Stomach (tissue), 9 donors: ENCODE measurements around the gene ANKRD39. TPM values are rescaled to one million over a fixed set of nuclear protein-coding genes. Genes with fewer than 3 reads are reported as not detected.

Source experiments
- DNase-seq, 2 donors: peaks; one replicate each; pipeline versions ENCODE4 v3.0.0 to v3.0.0-alpha.2; 2013 to 2019
- H3K27ac ChIP-seq, 5 donors: fragments of 200-600 bp in 4 of 5; sonication (generic) in 4 of 5; one replicate each; pipeline ENCODE4 v1.5.1; 2013 to 2019; ENCODE audit warnings: mild to moderate bottlenecking in 1 of 5, moderate library complexity in 1 of 5
- H3K27me3 ChIP-seq, 3 donors: fragments of 200-600 bp; sonication (generic); one replicate each; pipeline ENCODE4 v1.5.1; 2017 to 2019; ENCODE audit warnings: mixed run types in 1 of 3
- H3K36me3 ChIP-seq, 4 donors: fragments of 200-600 bp; sonication (generic); 1 replicate in 3 of 4; 2 replicates in 1 of 4; pipeline ENCODE4 v1.5.1; 2016 to 2019
- H3K4me1 ChIP-seq, 4 donors: fragments of 200-600 bp; sonication (generic); one replicate each; pipeline ENCODE4 v1.5.1; 2016 to 2019
- H3K4me3 ChIP-seq, 4 donors: fragments of 200-600 bp; sonication (generic) in 3 of 4; one replicate each; pipeline ENCODE4 v1.5.1; 2016 to 2019; ENCODE audit warnings: mild to moderate bottlenecking in 1 of 4
- H3K9me3 ChIP-seq, 4 donors: fragments of 200-600 bp; sonication (generic); one replicate each; pipeline ENCODE4 v1.5.1; 2016 to 2019
- EP300 ChIP-seq: sonication (generic); formaldehyde crosslinking; IDR thresholded peaks from one replicate; pipeline ENCODE4 v1.6.1; 2017; ENCODE audit warnings: antibody characterized with exemption
- POLR2A ChIP-seq, 4 donors: fragments of 450-650 bp; IDR thresholded peaks; one replicate each; pipeline ENCODE4 v1.6.1; 2016; ENCODE audit warnings: antibody characterized with exemption in 4 of 4, control low read depth in 2 of 4, mild to moderate bottlenecking in 1 of 4, moderate library complexity in 1 of 4
- POLR2AphosphoS5 ChIP-seq, 3 donors: sonication (generic); formaldehyde crosslinking; IDR thresholded peaks; one replicate each; pipeline ENCODE4 v1.6.1; 2016; ENCODE audit warnings: antibody characterized with exemption in 3 of 3
- WGBS, 5 donors: extraction: QIAGEN DNeasy Blood & Tissue Kit in 3 of 5; methylation state at CpG; one replicate each; pipeline versions ENCODE4 v1.1.5 to v1.1.7; 2013 to 2018; 5-methylcytosine and 5-hydroxymethylcytosine counted together
- intact Hi-C: fragments of 100-400 bp; cut with DNase I; formaldehyde crosslinking; loops from one replicate; pipeline ENCODE4 v1.15.1; 2023; ENCODE audit warnings: low total_unique reads
- polyA plus RNA-seq, 3 donors: library from polyadenylated mRNA; stranded (reverse); fragments of 200-250 nt; gene quantifications; one replicate each; pipeline ENCODE4 v1.2.3, GENCODE V29; 2013
- total RNA-seq, 5 donors: library from RNA; depleted of rRNA; stranded (reverse); fragments of >200 nt; gene quantifications; one replicate each; pipeline versions ENCODE4 v1.1.0 to v1.2.3, GENCODE V29; 2014 to 2016
- TF ChIP-seq, protein P1 (sequence below), 7 experiments: fragments of 450-650 bp in 4 of 7; fragments of 200-600 bp in 3 of 7; sonication (generic) in 3 of 7; IDR thresholded peaks; one replicate each; pipeline ENCODE4 v1.5.1; 2016 to 2019; ENCODE audit warnings: antibody characterized with exemption in 7 of 7, control low read depth in 2 of 7, mild to moderate bottlenecking in 1 of 7
- donor health status: healthy with polysubstance abuse.
- donor health status: Bipolar disorder and iron deficiency.
- donor health status: healthy.

ANKRD39 gene
- total and polyA plus RNA-seq, 8 donors = 2.8 to 32.1 (median 12.8) TPM

DNA sequence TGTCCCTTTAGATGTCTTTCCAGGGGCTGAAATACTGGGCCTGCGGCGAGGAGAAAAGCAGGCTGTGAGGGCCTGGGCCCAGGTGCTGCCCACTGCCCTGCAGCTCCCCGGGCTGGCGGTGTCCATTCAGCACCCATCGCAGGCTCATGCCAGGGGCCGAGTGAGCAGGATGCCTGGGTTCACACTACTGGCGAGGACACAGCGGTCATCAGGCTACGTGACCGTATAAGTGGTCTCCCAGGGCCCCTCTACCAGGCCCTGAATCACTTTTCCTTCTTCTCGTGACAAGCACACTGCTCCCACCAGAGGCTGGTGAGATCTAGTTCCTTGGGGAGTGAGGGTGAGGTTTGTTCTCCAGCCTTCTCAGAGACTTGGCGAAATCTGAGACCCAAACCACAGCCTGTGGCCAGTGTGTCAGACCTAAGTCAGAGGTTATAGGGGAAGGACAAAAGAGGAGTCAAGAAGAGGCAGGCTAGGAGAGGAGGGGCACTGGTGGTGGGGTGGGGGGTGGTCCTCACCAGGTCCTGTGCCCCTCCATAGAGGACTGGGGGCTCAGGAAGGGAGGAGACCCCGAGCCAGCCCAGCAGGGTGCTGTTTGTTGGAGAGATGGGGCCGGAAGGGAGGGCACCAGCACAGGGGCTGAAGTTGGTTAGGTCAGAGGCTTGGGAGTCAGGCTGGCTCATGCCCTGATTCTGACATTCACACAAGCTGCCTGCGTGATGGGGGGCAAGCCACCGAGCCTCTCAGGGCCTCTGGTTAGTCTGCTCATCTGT is 18.6 kb upstream of the ANKRD39 start:
- intact Hi-C loops = no loop called here
- Histone ChIP-seq H3K4me1 (peaks cover 10 to 39% (median 19%) of the 10 kb centered on the region in 4 donors), H3K27ac (no peak overlapping the region), H3K27me3 (no peaks in the 10 kb centered on the region), H3K36me3 (no peaks in the 10 kb centered on the region), H3K9me3 (no peaks in the 10 kb centered on the region), H3K4me3 (no peak overlapping the region)
- 90 to 93% (median 90%) methylated on average over 16 of the region's 16 CpGs for WGBS, 5 donors
- no peak for DNase-seq
- TF ChIP-seq EP300 (no peak), POLR2AphosphoS5 (IDR thresholded peaks at IDR 0.05) (no peak), POLR2A (IDR thresholded peaks at IDR 0.05) (no peak)
- TF ChIP-seq, protein P1, sequence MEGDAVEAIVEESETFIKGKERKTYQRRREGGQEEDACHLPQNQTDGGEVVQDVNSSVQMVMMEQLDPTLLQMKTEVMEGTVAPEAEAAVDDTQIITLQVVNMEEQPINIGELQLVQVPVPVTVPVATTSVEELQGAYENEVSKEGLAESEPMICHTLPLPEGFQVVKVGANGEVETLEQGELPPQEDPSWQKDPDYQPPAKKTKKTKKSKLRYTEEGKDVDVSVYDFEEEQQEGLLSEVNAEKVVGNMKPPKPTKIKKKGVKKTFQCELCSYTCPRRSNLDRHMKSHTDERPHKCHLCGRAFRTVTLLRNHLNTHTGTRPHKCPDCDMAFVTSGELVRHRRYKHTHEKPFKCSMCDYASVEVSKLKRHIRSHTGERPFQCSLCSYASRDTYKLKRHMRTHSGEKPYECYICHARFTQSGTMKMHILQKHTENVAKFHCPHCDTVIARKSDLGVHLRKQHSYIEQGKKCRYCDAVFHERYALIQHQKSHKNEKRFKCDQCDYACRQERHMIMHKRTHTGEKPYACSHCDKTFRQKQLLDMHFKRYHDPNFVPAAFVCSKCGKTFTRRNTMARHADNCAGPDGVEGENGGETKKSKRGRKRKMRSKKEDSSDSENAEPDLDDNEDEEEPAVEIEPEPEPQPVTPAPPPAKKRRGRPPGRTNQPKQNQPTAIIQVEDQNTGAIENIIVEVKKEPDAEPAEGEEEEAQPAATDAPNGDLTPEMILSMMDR (IDR thresholded peaks at IDR 0.05) = no peak

GRCh38 chr2:96875498-96876268 is 17.9 kb upstream of the ANKRD39 start:
- peak in 1 of 2 donors; percentile 68 for DNase-seq
- Histone ChIP-seq H3K4me1 (peaks cover 14 to 47% (median 26%) of the 10 kb centered on the region in 4 donors), H3K9me3 (no peaks in the 10 kb centered on the region), H3K27ac (no peak overlapping the region), H3K36me3 (no peaks in the 10 kb centered on the region), H3K27me3 (peaks cover 0 to 5% (median 0%) of the 10 kb centered on the region in 3 donors), H3K4me3 (no peak overlapping the region)
- no peak for TF ChIP-seq EP300
- TF ChIP-seq POLR2A (IDR thresholded peaks at IDR 0.05) = no peak
- TF ChIP-seq, protein P1 (IDR thresholded peaks at IDR 0.05) = no peak
- no peak for TF ChIP-seq POLR2AphosphoS5 (IDR thresholded peaks at IDR 0.05)
- 74 to 80% (median 78%) methylated on average over 13 to 14 of the region's 14 CpGs for WGBS, 5 donors
- intact Hi-C loops = no loop called here

DNA sequence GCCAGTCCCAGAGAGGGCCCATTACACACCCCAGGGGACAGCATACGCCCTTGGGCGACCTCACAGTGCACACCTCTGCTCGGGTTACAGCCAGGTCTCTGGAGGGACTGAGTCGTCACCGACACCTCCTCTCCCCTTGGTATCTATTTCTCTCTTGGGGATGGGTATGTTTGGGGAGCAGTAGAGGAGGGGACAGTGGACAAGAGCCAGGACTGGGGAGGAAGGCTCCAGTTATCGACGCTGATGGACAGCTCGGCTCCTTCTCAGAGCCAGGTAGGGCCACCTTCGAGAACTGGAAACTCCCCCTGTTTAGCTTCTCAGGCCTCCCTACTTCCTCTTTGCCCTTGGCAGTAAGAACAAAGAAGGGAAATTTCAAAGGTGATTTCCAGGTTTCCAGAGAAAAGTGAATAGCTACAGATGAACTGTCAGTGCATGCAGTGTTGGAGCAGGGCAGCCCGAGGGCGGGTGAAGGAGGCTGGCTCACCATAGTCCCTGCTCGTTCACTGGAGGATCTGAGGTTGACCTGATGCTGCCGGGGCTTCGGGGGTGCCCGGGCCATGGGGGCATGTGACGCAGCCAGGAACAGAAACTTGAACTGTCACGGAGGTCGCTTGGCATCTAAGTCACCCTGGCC is 16.5 kb upstream of the ANKRD39 start:
- intact Hi-C loops = no loop called here
- 36 to 51% (median 48%) methylated on average over 18 of the region's 18 CpGs for WGBS, 5 donors

More for the DNA sequence above, 16.5 kb upstream of the ANKRD39 start:
- Histone ChIP-seq H3K36me3 (no peaks in the 10 kb centered on the region), H3K4me3 (no peak overlapping the region), H3K9me3 (no peaks in the 10 kb centered on the region), H3K27me3 (peaks cover 0 to 19% (median 0%) of the 10 kb centered on the region in 3 donors), H3K4me1 (peaks cover 25 to 53% (median 31%) of the 10 kb centered on the region in 4 donors), H3K27ac (peak overlapping the region in 3 of 5 donors; percentile 50 to 58 (median 54))
- DNase-seq = peak in 1 of 2 donors; percentile 62
- TF ChIP-seq, protein P1 (IDR thresholded peaks at IDR 0.05) = no peak
- TF ChIP-seq POLR2AphosphoS5 (IDR thresholded peaks at IDR 0.05) = no peak
- TF ChIP-seq EP300 = no peak
- no peak for TF ChIP-seq POLR2A (IDR thresholded peaks at IDR 0.05)
